Measurements from ENCODE around the gene SLC22A5. TPM values are rescaled to one million over a fixed set of nuclear protein-coding genes. Genes with fewer than 3 reads are reported as not detected.

SLC22A5 gene
- polyA plus RNA-seq, 3 donors from 2014 or later = 1.1 to 1.5 (median 1.5) TPM

DNA sequence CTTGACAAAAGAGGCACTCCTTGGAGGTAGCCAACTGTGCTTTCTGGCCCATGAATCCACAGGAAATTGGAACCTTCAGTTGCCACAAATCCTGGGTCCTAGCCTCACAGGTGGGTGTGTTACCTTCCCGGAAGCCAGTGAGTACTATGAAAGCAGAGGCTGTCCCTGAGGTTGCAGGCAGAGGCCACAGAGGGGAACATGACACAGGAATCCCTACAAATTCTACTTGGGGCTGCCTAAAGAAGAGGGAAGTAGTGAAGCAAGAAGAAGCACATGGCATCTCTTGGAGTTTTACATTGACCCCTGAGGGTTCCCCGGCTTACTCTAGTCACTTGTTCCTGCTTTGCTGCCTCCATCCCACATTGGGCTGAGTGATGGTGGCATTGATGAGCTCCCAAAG lies 2.6 kb downstream of the SLC22A5 start:
- H3K27ac Mint-ChIP-seq = no peak overlapping the region
- DNase-seq = no peak
- no peaks in the 10 kb centered on the region for H3K9me3 Mint-ChIP-seq
- H3K27me3 Mint-ChIP-seq (ENCODE audit: low read depth in 3 of 3) = no peaks in the 10 kb centered on the region
- no peaks in the 10 kb centered on the region for H3K36me3 Mint-ChIP-seq
- H3K4me3 Mint-ChIP-seq = no peak overlapping the region
- H3K4me1 Mint-ChIP-seq = peaks cover 16 to 22% of the 10 kb centered on the region in 2 donors

- no peak for DNase-seq
- Mint-ChIP-seq H3K4me1 (peaks cover 16 to 22% of the 10 kb centered on the region in 2 donors), H3K36me3 (no peaks in the 10 kb centered on the region), H3K27ac (no peak overlapping the region), H3K9me3 (no peaks in the 10 kb centered on the region), H3K27me3 (ENCODE audit: low read depth in 3 of 3) (no peaks in the 10 kb centered on the region), H3K4me3 (no peak overlapping the region)
These were observed 3.0 kb downstream of the SLC22A5 start for GRCh38 chr5:132372542-132372941.

GRCh38 chr5:132375957-132376356 lies 6.4 kb downstream of the SLC22A5 start:
- H3K36me3 Mint-ChIP-seq = peaks cover 0 to 4% (median 2%) of the 10 kb centered on the region in 3 donors
- H3K27me3 Mint-ChIP-seq (ENCODE audit: low read depth in 3 of 3) = peaks cover 0 to 2% (median 0%) of the 10 kb centered on the region in 3 donors
- no peak for DNase-seq
- H3K27ac Mint-ChIP-seq = no peak overlapping the region
- H3K4me1 Mint-ChIP-seq = peaks cover 4 to 7% of the 10 kb centered on the region in 2 donors
- H3K4me3 Mint-ChIP-seq = no peak overlapping the region
- H3K9me3 Mint-ChIP-seq = no peaks in the 10 kb centered on the region

GRCh38 chr5:132376694-132377641 lies 7.5 kb downstream of the SLC22A5 start:
- peaks cover 0 to 4% (median 2%) of the 10 kb centered on the region in 3 donors for H3K36me3 Mint-ChIP-seq
- H3K4me3 Mint-ChIP-seq = no peak overlapping the region
- no peaks in the 10 kb centered on the region for H3K9me3 Mint-ChIP-seq
- H3K4me1 Mint-ChIP-seq = no peaks in the 10 kb centered on the region
- H3K27ac Mint-ChIP-seq = no peak overlapping the region
- no peak for DNase-seq
- H3K27me3 Mint-ChIP-seq (ENCODE audit: low read depth in 3 of 3) = peaks cover 0 to 2% (median 0%) of the 10 kb centered on the region in 3 donors

DNA sequence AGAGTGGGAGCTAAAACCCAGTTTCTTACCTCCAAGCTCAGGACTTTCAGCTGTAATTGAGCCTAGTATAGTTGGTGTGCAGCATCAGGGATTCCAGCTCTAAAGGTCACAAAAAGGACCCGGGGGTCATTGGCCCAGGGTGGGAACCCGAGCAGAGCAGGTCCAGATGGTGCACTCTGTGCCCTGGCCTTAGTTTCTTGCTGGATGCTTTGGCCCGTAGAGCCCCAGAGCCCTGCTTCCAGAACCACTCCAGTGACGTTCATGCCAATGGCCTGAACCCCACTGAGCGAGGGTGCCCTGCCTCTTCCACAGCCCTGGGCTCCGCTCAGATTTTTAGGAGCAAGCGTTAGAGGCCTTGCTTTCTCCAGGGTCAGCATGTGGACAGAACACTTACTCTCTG lies 8.2 kb downstream of the SLC22A5 start:
- Mint-ChIP-seq H3K4me3 (no peak overlapping the region), H3K9me3 (no peaks in the 10 kb centered on the region), H3K36me3 (peaks cover 0 to 4% (median 2%) of the 10 kb centered on the region in 3 donors), H3K27ac (no peak overlapping the region), H3K27me3 (ENCODE audit: low read depth in 3 of 3) (peaks cover 0 to 3% (median 2%) of the 10 kb centered on the region in 3 donors), H3K4me1 (no peaks in the 10 kb centered on the region)
- no peak for DNase-seq

DNA sequence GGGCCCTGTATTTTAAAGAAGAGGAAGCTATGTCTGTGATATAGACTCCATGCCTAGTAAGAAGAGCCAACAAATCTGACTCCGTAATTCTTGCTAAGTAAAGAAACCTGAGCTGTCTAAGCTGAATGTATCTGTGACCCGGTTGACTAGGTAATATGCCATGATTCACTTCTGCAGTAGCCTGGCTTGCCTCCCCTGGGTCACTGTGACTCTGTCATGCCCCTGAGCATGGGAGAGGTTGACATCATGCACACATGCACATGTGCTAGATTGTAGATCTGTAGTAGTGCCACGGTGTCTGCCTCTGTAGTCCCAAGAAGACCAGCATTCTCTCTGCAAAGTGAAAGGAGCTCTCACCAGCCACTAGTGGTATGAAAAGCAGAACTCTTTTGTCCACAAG lies 9.1 kb downstream of the SLC22A5 start:
- H3K27ac Mint-ChIP-seq = no peak overlapping the region
- no peaks in the 10 kb centered on the region for H3K9me3 Mint-ChIP-seq
- no peaks in the 10 kb centered on the region for H3K4me1 Mint-ChIP-seq
- H3K36me3 Mint-ChIP-seq = peaks cover 0 to 4% (median 2%) of the 10 kb centered on the region in 3 donors
- peaks cover 0 to 3% (median 2%) of the 10 kb centered on the region in 3 donors for H3K27me3 Mint-ChIP-seq (ENCODE audit: low read depth in 3 of 3)
- no peak for DNase-seq
- H3K4me3 Mint-ChIP-seq = no peak overlapping the region

DNA sequence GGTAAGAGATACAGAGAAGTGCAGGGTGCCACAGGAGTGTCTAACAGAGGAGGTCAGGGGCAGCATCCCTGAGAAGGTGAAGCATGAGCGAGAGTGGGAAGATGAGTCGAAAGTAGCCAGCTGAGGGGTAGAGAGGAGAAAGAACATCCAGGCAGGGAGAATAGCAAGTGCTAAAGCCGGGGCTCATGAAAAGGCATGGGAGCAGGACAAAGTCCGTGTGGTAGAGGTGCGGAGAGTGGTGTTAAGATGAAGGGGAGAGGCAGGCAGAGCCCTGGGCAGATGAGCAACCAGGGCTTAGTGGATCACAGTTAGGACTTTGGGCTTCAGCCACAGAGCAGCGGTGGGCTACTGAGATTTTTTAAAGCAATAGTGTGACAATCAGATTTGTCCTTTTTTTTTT lies 10.5 kb downstream of the SLC22A5 start:
- H3K4me1 Mint-ChIP-seq = peaks cover under 1 to 2% of the 10 kb centered on the region in 2 donors
- H3K27ac Mint-ChIP-seq = peak overlapping the region in 1 of 6 donors; percentile 24
- peaks cover 0 to 3% (median 2%) of the 10 kb centered on the region in 3 donors for H3K27me3 Mint-ChIP-seq (ENCODE audit: low read depth in 3 of 3)
- no peaks in the 10 kb centered on the region for H3K9me3 Mint-ChIP-seq
- H3K4me3 Mint-ChIP-seq = no peak overlapping the region
- peaks cover 0 to 4% (median 2%) of the 10 kb centered on the region in 3 donors for H3K36me3 Mint-ChIP-seq
- DNase-seq = no peak

- Mint-ChIP-seq H3K9me3 (no peaks in the 10 kb centered on the region), H3K27me3 (ENCODE audit: low read depth in 3 of 3) (peaks cover 0 to 3% (median 2%) of the 10 kb centered on the region in 3 donors), H3K4me3 (no peak overlapping the region), H3K27ac (no peak overlapping the region), H3K36me3 (peaks cover 0 to 4% (median 2%) of the 10 kb centered on the region in 3 donors), H3K4me1 (peaks cover 7 to 9% of the 10 kb centered on the region in 2 donors)
- no peak for DNase-seq
These were observed 11.2 kb downstream of the SLC22A5 start for GRCh38 chr5:132380741-132381140.

DNA sequence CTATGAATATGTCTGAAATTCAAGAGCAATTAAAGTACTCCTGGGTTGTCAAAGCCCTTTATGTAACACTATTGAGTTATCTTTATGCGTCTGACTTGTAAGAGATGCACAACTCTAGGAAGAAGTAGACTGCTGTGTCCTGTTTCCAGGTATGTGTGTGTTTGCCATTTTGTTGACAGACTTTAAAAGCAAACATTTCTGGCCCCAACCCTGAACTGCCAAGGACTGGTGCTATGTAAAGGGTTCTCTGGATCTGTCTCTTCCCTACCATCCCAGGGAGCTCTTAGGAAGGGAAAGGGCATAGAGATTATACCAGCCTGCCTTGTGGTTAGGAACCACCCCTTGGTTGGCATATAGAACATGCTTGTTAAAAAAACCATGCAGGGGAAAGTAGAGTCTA lies 12.1 kb downstream of the SLC22A5 start:
- peaks cover 0 to 3% (median 3%) of the 10 kb centered on the region in 3 donors for H3K27me3 Mint-ChIP-seq (ENCODE audit: low read depth in 3 of 3)
- no peak overlapping the region for H3K4me3 Mint-ChIP-seq
- H3K27ac Mint-ChIP-seq = no peak overlapping the region
- peaks cover 15 to 17% of the 10 kb centered on the region in 2 donors for H3K4me1 Mint-ChIP-seq
- no peak for DNase-seq
- no peaks in the 10 kb centered on the region for H3K9me3 Mint-ChIP-seq
- H3K36me3 Mint-ChIP-seq = peaks cover 0 to 4% (median 2%) of the 10 kb centered on the region in 3 donors

DNA sequence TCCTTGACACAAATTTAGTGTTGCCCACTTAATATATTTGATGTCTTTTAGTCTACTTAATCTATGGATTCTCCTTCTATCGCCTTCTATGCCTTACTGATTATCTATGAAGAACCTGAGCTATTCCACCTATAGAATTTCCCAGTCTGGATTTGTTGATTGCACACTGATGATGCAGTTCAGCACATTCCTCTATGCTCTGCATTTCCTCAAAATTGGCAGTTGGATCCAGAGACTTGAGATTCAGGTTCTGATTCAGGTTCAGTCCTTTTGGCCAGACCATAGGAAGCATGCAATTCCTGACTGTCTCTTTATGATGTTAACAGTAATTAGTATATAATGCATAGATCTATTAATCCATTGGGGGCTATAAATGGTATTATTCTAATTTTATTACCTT lies 13.8 kb downstream of the SLC22A5 start:
- Mint-ChIP-seq H3K4me1 (peaks cover 19 to 26% of the 10 kb centered on the region in 2 donors), H3K27ac (no peak overlapping the region), H3K9me3 (no peaks in the 10 kb centered on the region), H3K4me3 (no peak overlapping the region), H3K36me3 (peaks cover 0 to 4% (median 2%) of the 10 kb centered on the region in 3 donors), H3K27me3 (ENCODE audit: low read depth in 3 of 3) (peaks cover 0 to 3% (median 3%) of the 10 kb centered on the region in 3 donors)
- no peak for DNase-seq

GRCh38 chr5:132383984-132384383 lies 14.5 kb downstream of the SLC22A5 start:
- peaks cover 19 to 26% of the 10 kb centered on the region in 2 donors for H3K4me1 Mint-ChIP-seq
- H3K27ac Mint-ChIP-seq = no peak overlapping the region
- peaks cover 0 to 3% (median 3%) of the 10 kb centered on the region in 3 donors for H3K27me3 Mint-ChIP-seq (ENCODE audit: low read depth in 3 of 3)
- no peak overlapping the region for H3K4me3 Mint-ChIP-seq
- H3K36me3 Mint-ChIP-seq = peaks cover 0 to 4% (median 2%) of the 10 kb centered on the region in 3 donors
- no peaks in the 10 kb centered on the region for H3K9me3 Mint-ChIP-seq
- DNase-seq = no peak

DNA sequence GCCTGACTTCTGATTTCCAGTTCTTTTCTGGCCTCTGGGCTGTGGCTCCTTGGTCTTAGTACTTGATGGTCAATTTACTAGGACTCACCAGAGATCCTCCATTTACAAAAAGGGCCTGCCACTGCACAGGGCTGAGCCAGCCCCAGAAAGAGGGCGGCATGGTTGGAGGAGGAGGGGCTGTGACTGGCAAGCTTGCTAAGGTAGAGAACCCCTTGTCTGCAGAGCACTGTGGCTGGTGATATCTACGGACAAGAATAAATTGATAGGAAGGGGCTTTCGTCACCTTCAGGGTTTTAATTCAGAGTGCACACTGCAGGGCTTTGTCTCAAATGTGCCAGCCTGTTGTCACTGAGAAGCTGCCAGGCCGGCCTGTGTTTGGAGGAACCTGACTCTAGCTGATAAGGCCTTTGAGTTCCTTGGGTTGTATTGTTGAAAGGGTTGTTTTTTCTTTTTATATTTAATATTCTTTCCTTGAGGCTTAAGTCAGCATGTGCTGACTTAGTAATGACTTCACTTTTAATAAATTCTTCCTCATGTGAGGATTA lies 15.1 kb downstream of the SLC22A5 start:
- H3K9me3 Mint-ChIP-seq = no peaks in the 10 kb centered on the region
- H3K36me3 Mint-ChIP-seq = peaks cover 0 to 4% (median 0%) of the 10 kb centered on the region in 3 donors
- no peak overlapping the region for H3K27ac Mint-ChIP-seq
- peaks cover 19 to 26% of the 10 kb centered on the region in 2 donors for H3K4me1 Mint-ChIP-seq
- no peak overlapping the region for H3K4me3 Mint-ChIP-seq
- H3K27me3 Mint-ChIP-seq (ENCODE audit: low read depth in 3 of 3) = peaks cover 0 to 3% (median 3%) of the 10 kb centered on the region in 3 donors
- no peak for DNase-seq

- Mint-ChIP-seq H3K36me3 (no peaks in the 10 kb centered on the region), H3K9me3 (no peaks in the 10 kb centered on the region), H3K27me3 (ENCODE audit: low read depth in 3 of 3) (peaks cover 0 to 3% (median 3%) of the 10 kb centered on the region in 3 donors), H3K4me1 (peaks cover 19 to 26% of the 10 kb centered on the region in 2 donors), H3K27ac (peak overlapping the region; percentile 59 to 83 (median 80)), H3K4me3 (no peak overlapping the region)
- DNase-seq = peak; percentile 70 to 81 (median 71)
These were observed 16.0 kb downstream of the SLC22A5 start for GRCh38 chr5:132385326-132386105.

Data from immature natural killer cell (primary cell).